Measurements from ENCODE around the gene TSPAN5.

Gene TSPAN5

GRCh38 chr4:98508829-98509598 lies 149.4 kb downstream of the TSPAN5 start:
- H3K4me1 ChIP-seq (ENCODE audit: insufficient read depth, low read length): peaks cover 6% of the 10 kb centered on the region
- no peak overlapping the region for H3K9ac ChIP-seq (ENCODE audit: low read length)
- H3K36me3 ChIP-seq (ENCODE audit: insufficient read depth, low read length): no peaks in the 10 kb centered on the region
- H3K9me3 ChIP-seq (ENCODE audit: low read length): no peaks in the 10 kb centered on the region
- H3K27me3 ChIP-seq (ENCODE audit: control insufficient read depth in 1 of 2, insufficient read depth in 2 of 2, low read length in 2 of 2): no peaks in the 10 kb centered on the region
- no peak overlapping the region for H3K4me3 ChIP-seq (ENCODE audit: low read depth in 1 of 2, low read length in 2 of 2)
- no peak overlapping the region for H3K27ac ChIP-seq (ENCODE audit: low read depth, low read length)

GRCh38 chr4:98508248-98508647 lies 150.2 kb downstream of the TSPAN5 start:
- no peaks in the 10 kb centered on the region for H3K27me3 ChIP-seq (ENCODE audit: control insufficient read depth in 1 of 2, insufficient read depth in 2 of 2, low read length in 2 of 2)
- H3K9ac ChIP-seq (ENCODE audit: low read length): no peak overlapping the region
- H3K27ac ChIP-seq (ENCODE audit: low read depth, low read length): no peak overlapping the region
- H3K4me1 ChIP-seq (ENCODE audit: insufficient read depth, low read length): peaks cover 6% of the 10 kb centered on the region
- no peaks in the 10 kb centered on the region for H3K9me3 ChIP-seq (ENCODE audit: low read length)
- H3K36me3 ChIP-seq (ENCODE audit: insufficient read depth, low read length): no peaks in the 10 kb centered on the region
- H3K4me3 ChIP-seq (ENCODE audit: low read depth in 1 of 2, low read length in 2 of 2): no peak overlapping the region

DNA sequence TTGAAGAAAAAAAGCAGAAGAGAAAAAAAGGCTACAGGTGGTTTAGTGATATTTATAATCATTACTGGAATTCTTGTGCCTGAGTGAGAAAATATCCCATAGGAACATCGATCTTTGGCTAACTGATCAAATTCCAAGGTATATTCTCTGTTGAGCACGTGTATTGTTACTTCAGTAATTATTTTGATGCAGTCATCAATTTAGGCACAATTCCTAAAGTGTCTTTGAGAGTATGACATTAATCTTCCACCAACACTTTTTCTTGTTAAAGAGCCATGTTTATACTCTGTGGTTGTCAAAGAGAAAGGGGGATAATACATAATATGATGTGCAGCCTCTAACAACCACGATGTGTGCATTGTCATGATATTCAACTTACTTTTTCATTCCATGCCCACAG lies 151.1 kb downstream of the TSPAN5 start:
- no peak overlapping the region for H3K27ac ChIP-seq (ENCODE audit: low read depth, low read length)
- H3K4me1 ChIP-seq (ENCODE audit: insufficient read depth, low read length): peaks cover 6% of the 10 kb centered on the region
- no peak overlapping the region for H3K4me3 ChIP-seq (ENCODE audit: low read depth in 1 of 2, low read length in 2 of 2)
- no peak overlapping the region for H3K9ac ChIP-seq (ENCODE audit: low read length)
- no peaks in the 10 kb centered on the region for H3K9me3 ChIP-seq (ENCODE audit: low read length)
- no peaks in the 10 kb centered on the region for H3K36me3 ChIP-seq (ENCODE audit: insufficient read depth, low read length)
- H3K27me3 ChIP-seq (ENCODE audit: control insufficient read depth in 1 of 2, insufficient read depth in 2 of 2, low read length in 2 of 2): no peaks in the 10 kb centered on the region

DNA sequence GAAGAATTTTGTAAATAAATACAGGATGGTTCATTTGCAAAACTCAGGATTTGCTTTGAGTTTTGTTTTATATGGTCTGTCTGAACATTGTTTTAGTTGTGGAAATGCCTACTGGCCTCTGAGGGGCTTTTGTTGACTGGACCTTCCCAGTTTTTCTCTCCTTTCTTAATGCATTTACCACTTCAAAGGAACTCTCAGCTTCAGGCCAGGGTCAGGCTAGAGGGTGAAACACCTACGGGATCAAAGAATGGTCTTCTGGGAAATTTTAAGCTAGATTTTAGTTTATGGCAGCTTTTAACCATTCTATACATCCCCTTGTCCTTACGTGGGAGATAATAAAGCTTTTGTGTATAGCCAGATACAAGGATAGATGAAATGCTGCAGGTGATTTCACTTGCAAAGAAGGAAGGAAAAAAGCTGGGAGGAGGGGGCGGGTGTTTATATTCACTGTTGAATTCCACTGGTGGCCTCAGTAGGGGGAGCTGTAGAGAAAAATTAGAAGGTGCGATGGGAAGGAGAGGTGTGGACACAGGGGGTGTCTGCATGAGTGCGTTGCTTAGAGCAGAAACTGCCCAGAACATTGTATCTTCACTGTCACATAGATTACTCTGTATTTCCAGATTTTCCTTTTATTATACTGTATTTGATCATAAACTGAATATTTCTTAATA lies 151.8 kb downstream of the TSPAN5 start:
- no peaks in the 10 kb centered on the region for H3K9me3 ChIP-seq (ENCODE audit: low read length)
- peaks cover 6% of the 10 kb centered on the region for H3K4me1 ChIP-seq (ENCODE audit: insufficient read depth, low read length)
- no peak overlapping the region for H3K4me3 ChIP-seq (ENCODE audit: low read depth in 1 of 2, low read length in 2 of 2)
- H3K27me3 ChIP-seq (ENCODE audit: control insufficient read depth in 1 of 2, insufficient read depth in 2 of 2, low read length in 2 of 2): no peaks in the 10 kb centered on the region
- H3K27ac ChIP-seq (ENCODE audit: low read depth, low read length): no peak overlapping the region
- H3K36me3 ChIP-seq (ENCODE audit: insufficient read depth, low read length): no peaks in the 10 kb centered on the region
- no peak overlapping the region for H3K9ac ChIP-seq (ENCODE audit: low read length)

DNA sequence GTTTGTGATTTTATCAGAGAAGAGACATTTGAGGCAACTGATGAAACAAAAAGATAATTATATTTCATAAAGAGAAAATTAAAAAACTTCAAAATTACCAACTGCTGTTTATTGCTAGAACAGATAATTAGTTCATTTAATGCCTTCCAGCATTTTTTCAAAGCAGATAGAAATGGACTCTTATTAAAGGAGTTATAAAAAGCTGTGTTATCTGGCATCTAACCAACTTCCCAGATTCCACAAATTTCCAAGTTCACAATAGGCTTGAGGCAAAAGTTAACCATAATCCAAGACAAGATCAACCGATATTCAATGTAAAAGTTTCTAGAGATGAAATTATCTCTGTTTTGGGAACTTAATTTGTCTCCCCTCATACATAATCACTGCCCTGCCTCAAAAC lies 152.4 kb downstream of the TSPAN5 start:
- H3K4me3 ChIP-seq (ENCODE audit: low read depth in 1 of 2, low read length in 2 of 2): no peak overlapping the region
- H3K9ac ChIP-seq (ENCODE audit: low read length): no peak overlapping the region
- no peak overlapping the region for H3K27ac ChIP-seq (ENCODE audit: low read depth, low read length)
- peaks cover 6% of the 10 kb centered on the region for H3K4me1 ChIP-seq (ENCODE audit: insufficient read depth, low read length)
- no peaks in the 10 kb centered on the region for H3K36me3 ChIP-seq (ENCODE audit: insufficient read depth, low read length)
- no peaks in the 10 kb centered on the region for H3K9me3 ChIP-seq (ENCODE audit: low read length)
- H3K27me3 ChIP-seq (ENCODE audit: control insufficient read depth in 1 of 2, insufficient read depth in 2 of 2, low read length in 2 of 2): no peaks in the 10 kb centered on the region

DNA sequence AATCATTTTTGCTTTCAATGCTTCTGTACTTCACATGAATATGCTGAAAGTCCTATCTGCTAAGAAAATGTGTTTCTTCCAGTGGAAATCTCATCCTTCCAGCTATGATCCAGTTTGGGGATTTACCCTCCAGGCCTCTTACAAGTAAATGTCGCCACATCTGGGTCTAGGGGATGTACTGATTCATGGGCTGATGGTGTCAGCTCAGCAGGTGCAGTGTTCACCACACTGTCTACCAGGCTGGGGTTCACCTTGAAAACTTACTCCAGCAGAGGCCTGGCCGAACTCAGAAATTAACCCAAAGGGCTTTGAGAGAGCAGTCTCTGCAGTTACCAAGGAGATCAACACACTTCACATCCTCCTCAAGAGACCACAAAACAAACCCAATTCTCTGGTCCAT lies 154.3 kb downstream of the TSPAN5 start:
- Histone ChIP-seq H3K36me3 (ENCODE audit: insufficient read depth, low read length) (no peaks in the 10 kb centered on the region), H3K9me3 (ENCODE audit: low read length) (no peaks in the 10 kb centered on the region), H3K4me3 (ENCODE audit: low read depth in 1 of 2, low read length in 2 of 2) (no peak overlapping the region), H3K27ac (ENCODE audit: low read depth, low read length) (no peak overlapping the region), H3K9ac (ENCODE audit: low read length) (no peak overlapping the region), H3K27me3 (ENCODE audit: control insufficient read depth in 1 of 2, insufficient read depth in 2 of 2, low read length in 2 of 2) (no peaks in the 10 kb centered on the region), H3K4me1 (ENCODE audit: insufficient read depth, low read length) (no peaks in the 10 kb centered on the region)

DNA sequence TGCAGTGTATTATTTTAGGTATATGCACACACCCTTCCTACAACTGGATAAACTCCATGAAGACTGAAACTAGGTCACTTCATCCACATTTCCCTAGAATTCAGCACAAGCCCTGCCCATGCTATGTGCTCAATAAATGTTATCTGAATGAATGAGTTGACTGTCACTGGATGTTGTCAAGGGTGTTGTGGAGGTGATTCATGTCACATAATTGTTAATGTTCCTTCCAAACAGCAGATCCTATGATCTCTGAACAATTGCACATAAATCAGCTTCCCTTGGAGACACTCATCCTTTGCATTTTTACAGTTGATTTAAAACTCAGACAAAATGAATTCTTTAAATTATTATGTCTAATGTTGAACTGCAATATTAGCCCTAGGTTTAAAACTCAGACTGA lies 154.7 kb downstream of the TSPAN5 start:
- H3K27ac ChIP-seq (ENCODE audit: low read depth, low read length): no peak overlapping the region
- H3K9ac ChIP-seq (ENCODE audit: low read length): no peak overlapping the region
- no peaks in the 10 kb centered on the region for H3K36me3 ChIP-seq (ENCODE audit: insufficient read depth, low read length)
- no peak overlapping the region for H3K4me3 ChIP-seq (ENCODE audit: low read depth in 1 of 2, low read length in 2 of 2)
- no peaks in the 10 kb centered on the region for H3K9me3 ChIP-seq (ENCODE audit: low read length)
- no peaks in the 10 kb centered on the region for H3K4me1 ChIP-seq (ENCODE audit: insufficient read depth, low read length)
- no peaks in the 10 kb centered on the region for H3K27me3 ChIP-seq (ENCODE audit: control insufficient read depth in 1 of 2, insufficient read depth in 2 of 2, low read length in 2 of 2)

- no peak overlapping the region for H3K9ac ChIP-seq (ENCODE audit: low read length)
These were observed 155.8 kb downstream of the TSPAN5 start for GRCh38 chr4:98502624-98503023.

DNA sequence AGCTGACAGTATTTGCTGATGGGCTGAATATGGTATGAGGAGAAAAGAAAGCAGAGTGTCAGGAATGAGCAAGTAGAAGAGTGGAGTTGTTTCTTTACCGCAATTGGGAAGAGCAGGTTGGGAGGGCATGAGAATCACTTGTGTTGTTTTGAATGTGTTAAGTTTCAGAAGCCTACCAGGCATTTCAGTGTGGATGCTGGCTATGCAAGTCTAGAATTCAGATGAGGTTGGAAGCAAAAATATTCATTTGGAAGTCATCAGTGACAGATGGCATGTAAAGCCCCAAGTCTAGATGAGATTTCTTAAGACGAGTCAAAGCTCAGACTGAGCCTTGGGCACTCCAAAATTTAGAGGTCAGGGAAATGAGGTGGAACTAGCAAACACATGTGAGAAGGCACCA lies 156.4 kb downstream of the TSPAN5 start:
- H3K9me3 ChIP-seq (ENCODE audit: low read length): no peaks in the 10 kb centered on the region
- H3K27ac ChIP-seq (ENCODE audit: low read depth, low read length): no peak overlapping the region
- no peak overlapping the region for H3K4me3 ChIP-seq (ENCODE audit: low read depth in 1 of 2, low read length in 2 of 2)
- H3K4me1 ChIP-seq (ENCODE audit: insufficient read depth, low read length): no peaks in the 10 kb centered on the region
- no peaks in the 10 kb centered on the region for H3K36me3 ChIP-seq (ENCODE audit: insufficient read depth, low read length)
- no peaks in the 10 kb centered on the region for H3K27me3 ChIP-seq (ENCODE audit: control insufficient read depth in 1 of 2, insufficient read depth in 2 of 2, low read length in 2 of 2)
- no peak overlapping the region for H3K9ac ChIP-seq (ENCODE audit: low read length)

More at GRCh38 chr4:98502624-98503023, 155.8 kb downstream of the TSPAN5 start:
- Histone ChIP-seq H3K9me3 (ENCODE audit: low read length) (no peaks in the 10 kb centered on the region), H3K4me1 (ENCODE audit: insufficient read depth, low read length) (no peaks in the 10 kb centered on the region), H3K36me3 (ENCODE audit: insufficient read depth, low read length) (no peaks in the 10 kb centered on the region), H3K27ac (ENCODE audit: low read depth, low read length) (no peak overlapping the region), H3K27me3 (ENCODE audit: control insufficient read depth in 1 of 2, insufficient read depth in 2 of 2, low read length in 2 of 2) (no peaks in the 10 kb centered on the region), H3K4me3 (ENCODE audit: low read depth in 1 of 2, low read length in 2 of 2) (no peak overlapping the region)

DNA sequence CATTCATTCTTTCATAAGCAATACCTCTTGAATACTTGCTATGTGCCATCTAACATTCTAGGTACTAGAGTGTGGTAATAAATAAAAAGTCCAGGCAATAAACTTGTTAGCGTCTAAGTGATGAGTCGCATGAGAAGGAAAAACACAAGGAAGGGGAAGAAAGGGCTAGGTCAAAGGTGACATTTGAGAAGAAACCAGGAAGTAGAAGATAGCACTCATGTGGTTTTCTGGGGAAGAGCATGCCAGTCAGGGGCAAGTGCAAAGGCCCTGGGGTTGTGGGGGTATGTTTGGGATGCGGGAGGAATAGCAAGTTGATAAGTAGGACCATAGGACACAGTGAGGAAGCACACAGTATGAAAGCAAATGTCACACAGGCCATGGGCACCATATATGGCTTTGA lies 157.0 kb downstream of the TSPAN5 start:
- no peaks in the 10 kb centered on the region for H3K9me3 ChIP-seq (ENCODE audit: low read length)
- no peaks in the 10 kb centered on the region for H3K36me3 ChIP-seq (ENCODE audit: insufficient read depth, low read length)
- H3K4me3 ChIP-seq (ENCODE audit: low read depth in 1 of 2, low read length in 2 of 2): no peak overlapping the region
- H3K27me3 ChIP-seq (ENCODE audit: control insufficient read depth in 1 of 2, insufficient read depth in 2 of 2, low read length in 2 of 2): no peaks in the 10 kb centered on the region
- no peak overlapping the region for H3K9ac ChIP-seq (ENCODE audit: low read length)
- no peak overlapping the region for H3K27ac ChIP-seq (ENCODE audit: low read depth, low read length)
- H3K4me1 ChIP-seq (ENCODE audit: insufficient read depth, low read length): peaks cover 2% of the 10 kb centered on the region

- no peak overlapping the region for H3K9ac ChIP-seq (ENCODE audit: low read length)
- peaks cover 11% of the 10 kb centered on the region for H3K4me1 ChIP-seq (ENCODE audit: insufficient read depth, low read length)
- H3K27me3 ChIP-seq (ENCODE audit: control insufficient read depth in 1 of 2, insufficient read depth in 2 of 2, low read length in 2 of 2): no peaks in the 10 kb centered on the region
- H3K9me3 ChIP-seq (ENCODE audit: low read length): no peaks in the 10 kb centered on the region
- H3K36me3 ChIP-seq (ENCODE audit: insufficient read depth, low read length): no peaks in the 10 kb centered on the region
- H3K4me3 ChIP-seq (ENCODE audit: low read depth in 1 of 2, low read length in 2 of 2): no peak overlapping the region
- no peak overlapping the region for H3K27ac ChIP-seq (ENCODE audit: low read depth, low read length)
These were observed 159.6 kb downstream of the TSPAN5 start for GRCh38 chr4:98498774-98499173.
